ENCODE results near the gene RND2.
"Not testable (repeated sequence)": the region's sequence is repeated elsewhere in the genome, so short reads cannot be mapped to it uniquely, and the experiment has no call there.

GRCh38 chr17:42975701-42976100 lies 49.3 kb upstream of the RND2 start:
- not testable (repeated sequence) for TF ChIP-seq CTCF (conservative IDR thresholded peaks at IDR 0.05; ENCODE audit: low read length); EZH2phosphoT487 (IDR thresholded peaks at IDR 0.05; ENCODE audit: borderline replicate concordance, low read depth, low read length)
